ENCODE data around the gene SLC22A12. TPM values are rescaled to one million over a fixed set of nuclear protein-coding genes. Genes with fewer than 3 reads are reported as not detected.

SLC22A12 gene
- total and polyA plus RNA-seq, 2 of the 8 experiments (the other 6 are each of a cell fraction or from before 2014, with no cell fraction given): not detected

DNA sequence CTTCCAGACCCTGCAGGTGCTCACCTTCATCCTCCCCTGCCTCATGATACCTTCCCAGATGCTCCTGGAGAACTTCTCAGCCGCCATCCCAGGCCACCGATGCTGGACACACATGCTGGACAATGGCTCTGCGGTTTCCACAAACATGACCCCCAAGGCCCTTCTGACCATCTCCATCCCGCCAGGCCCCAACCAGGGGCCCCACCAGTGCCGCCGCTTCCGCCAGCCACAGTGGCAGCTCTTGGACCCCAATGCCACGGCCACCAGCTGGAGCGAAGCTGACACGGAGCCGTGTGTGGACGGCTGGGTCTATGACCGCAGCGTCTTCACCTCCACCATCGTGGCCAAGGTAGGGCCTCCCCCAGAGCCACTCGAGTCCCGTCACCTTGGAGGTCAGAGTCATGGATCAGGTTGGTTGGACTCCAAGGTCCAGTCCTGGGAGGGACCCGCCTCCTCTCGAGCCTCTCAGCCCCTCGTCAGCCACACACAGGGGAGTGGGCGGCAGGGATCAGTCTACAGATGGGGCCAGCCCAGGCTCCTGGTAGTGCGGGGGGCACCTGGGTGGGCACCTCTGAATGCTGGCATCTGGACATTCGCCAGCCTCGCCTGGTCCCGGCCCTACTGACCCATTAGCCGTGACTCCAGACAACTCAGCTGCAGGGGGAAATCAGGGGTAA is 34.8 kb upstream of the SLC22A12 start (continued):
- TF ChIP-seq, protein P1, sequence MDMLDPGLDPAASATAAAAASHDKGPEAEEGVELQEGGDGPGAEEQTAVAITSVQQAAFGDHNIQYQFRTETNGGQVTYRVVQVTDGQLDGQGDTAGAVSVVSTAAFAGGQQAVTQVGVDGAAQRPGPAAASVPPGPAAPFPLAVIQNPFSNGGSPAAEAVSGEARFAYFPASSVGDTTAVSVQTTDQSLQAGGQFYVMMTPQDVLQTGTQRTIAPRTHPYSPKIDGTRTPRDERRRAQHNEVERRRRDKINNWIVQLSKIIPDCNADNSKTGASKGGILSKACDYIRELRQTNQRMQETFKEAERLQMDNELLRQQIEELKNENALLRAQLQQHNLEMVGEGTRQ (IDR thresholded peaks at IDR 0.05; ENCODE audit: low read length): no peak
- TF ChIP-seq CHD1 (IDR thresholded peaks at IDR 0.05; ENCODE audit: low read depth, low read length): no peak
- TF ChIP-seq PHF8 (conservative IDR thresholded peaks at IDR 0.05; ENCODE audit: low read depth, low read length): no peak
- no peak for TF ChIP-seq KDM1A (IDR thresholded peaks at IDR 0.05; ENCODE audit: borderline replicate concordance, low read length)
- no peak for TF ChIP-seq SAP30 (IDR thresholded peaks at IDR 0.05; ENCODE audit: insufficient read depth, insufficient replicate concordance, low read length)
- TF ChIP-seq CEBPB (IDR thresholded peaks at IDR 0.05; ENCODE audit: low read depth, low read length): no peak

Measured in H1 (cell line).